ENCODE results near the gene PPARG.

DNA sequence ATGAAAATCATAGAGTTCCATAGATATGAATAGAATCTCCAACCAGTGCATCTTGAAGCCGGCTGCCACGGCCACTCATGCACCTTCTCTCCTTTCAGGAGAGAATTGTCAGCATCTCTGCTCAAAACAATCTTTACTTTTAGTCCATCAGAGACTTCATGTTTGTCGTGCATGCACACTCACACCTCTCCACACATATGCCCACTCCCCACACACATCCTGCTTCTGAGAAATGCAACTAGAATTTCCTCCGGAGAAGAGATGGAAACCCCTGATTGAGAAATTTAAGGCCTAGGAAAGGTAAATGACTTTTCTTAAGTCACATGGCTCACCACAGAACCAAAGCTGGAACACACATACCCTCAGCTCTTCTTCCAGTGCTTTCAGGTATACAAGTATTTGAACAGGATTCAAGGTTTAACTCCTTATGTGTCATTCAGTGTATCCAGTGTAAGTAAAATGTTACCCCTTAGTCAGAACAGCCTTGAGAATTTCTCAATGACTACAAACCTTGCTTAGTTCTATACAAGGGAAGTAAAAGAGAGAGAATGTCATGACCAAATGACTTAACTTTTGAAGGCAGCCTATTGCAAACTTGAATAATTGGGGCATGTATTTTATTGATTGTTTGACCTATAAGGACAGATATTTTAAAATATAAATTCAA lies 126.3 kb downstream of the PPARG start:
- TF ChIP-seq POLR2A (IDR thresholded peaks at IDR 0.05; ENCODE audit: low read depth, low read length) = no peak
- TF ChIP-seq HCFC1 (IDR thresholded peaks at IDR 0.05; ENCODE audit: low read length) = no peak
- TF ChIP-seq TAF1 (IDR thresholded peaks at IDR 0.05; ENCODE audit: borderline replicate concordance, low read depth, low read length) = no peak
- no peak for TF ChIP-seq CTCF (IDR thresholded peaks at IDR 0.05 in 2 of 3, conservative IDR thresholded peaks at IDR 0.05 in 1 of 3; ENCODE audit: control insufficient read depth in 2 of 3, extremely low read depth in 1 of 3, insufficient read depth in 1 of 3, low read depth in 3 of 3, low read length in 3 of 3)
- TF ChIP-seq CREB1 (IDR thresholded peaks at IDR 0.05; ENCODE audit: low read depth) = no peak
- TF ChIP-seq ZBED1 (IDR thresholded peaks at IDR 0.05; ENCODE audit: borderline replicate concordance) = no peak
- TF ChIP-seq BCLAF1 (IDR thresholded peaks at IDR 0.05) = no peak
- TF ChIP-seq SMAD1 (IDR thresholded peaks at IDR 0.05; ENCODE audit: low read depth, partially characterized antibody) = no peak
- no peak for TF ChIP-seq BHLHE40 (IDR thresholded peaks at IDR 0.05; ENCODE audit: borderline replicate concordance in 1 of 2, low read depth in 2 of 2, low read length in 1 of 2)
- no peak for TF ChIP-seq MXI1 (IDR thresholded peaks at IDR 0.05; ENCODE audit: low read depth, low read length)
- TF ChIP-seq ZNF274 (IDR thresholded peaks at IDR 0.05; ENCODE audit: insufficient read depth, insufficient read length) = no peak
- no peak for TF ChIP-seq ZBTB40 (IDR thresholded peaks at IDR 0.05; ENCODE audit: borderline replicate concordance)
- TF ChIP-seq NFYB (IDR thresholded peaks at IDR 0.05; ENCODE audit: insufficient read depth, low read depth, low read length) = no peak
